GM23338 (cell line): ENCODE results near the gene TNNC1. TPM values are rescaled to one million over a fixed set of nuclear protein-coding genes. Genes with fewer than 3 reads are reported as not detected.

Experiments used
- ATAC-seq: fragments of 200-7000 bp; cut with Tn5 transposase; 3 replicates; pipeline ENCODE4 v1.9.1; 2020
- DNase-seq: peaks from one replicate; pipeline ENCODE4 v3.0.0-alpha.2; 2015; ENCODE audit warnings: low spot score
- H2AFZ ChIP-seq: fragments of 200-600 bp; sonication (generic); 2 replicates; pipeline ENCODE4 v1.8.0; 2016; ENCODE audit warnings: antibody characterized with exemption, mild to moderate bottlenecking, moderate library complexity
- H3F3A ChIP-seq: fragments of 200-600 bp; sonication (generic); replicated peaks from 2 replicates; pipeline ENCODE4 v1.8.0; 2017; ENCODE audit warnings: antibody characterized with exemption, mixed run types, low read depth
- H3K27ac ChIP-seq: fragments of 200-600 bp; sonication (generic); 2 replicates; pipeline ENCODE4 v1.6.1; 2016; ENCODE audit warnings: low read depth
- H3K27me3 ChIP-seq: fragments of 200-600 bp; sonication (generic); 2 replicates; pipeline ENCODE4 v1.8.0; 2016; ENCODE audit warnings: mild to moderate bottlenecking, mixed run types, moderate library complexity; ENCODE audit not compliant: insufficient read depth
- H3K36me3 ChIP-seq: fragments of 200-600 bp; sonication (generic); 2 replicates; pipeline ENCODE4 v1.8.0; 2016; ENCODE audit warnings: mild to moderate bottlenecking; ENCODE audit not compliant: insufficient read depth
- H3K4me1 ChIP-seq: fragments of 200-600 bp; sonication (generic); 2 replicates; pipeline ENCODE4 v1.8.0; 2016; ENCODE audit warnings: mild to moderate bottlenecking, moderate library complexity; ENCODE audit not compliant: insufficient read depth
- H3K4me2 ChIP-seq: fragments of 200-600 bp; sonication (generic); 2 replicates; pipeline ENCODE4 v1.7.1; 2017; ENCODE audit warnings: mixed run types
- H3K4me3 ChIP-seq: fragments of 200-600 bp; sonication (generic); 2 replicates; pipeline ENCODE4 v1.6.1; 2016; ENCODE audit warnings: mixed run types
- H3K79me2 ChIP-seq: fragments of 200-600 bp; sonication (generic); replicated peaks from 2 replicates; pipeline ENCODE4 v1.8.0; 2017; ENCODE audit warnings: mild to moderate bottlenecking; ENCODE audit not compliant: insufficient read depth
- H3K9me2 ChIP-seq: fragments of 200-600 bp; sonication (generic); 2 replicates; pipeline ENCODE4 v1.8.0; 2017; ENCODE audit not compliant: insufficient read depth
- H4K20me1 ChIP-seq: fragments of 200-600 bp; sonication (generic); replicated peaks from 2 replicates; pipeline ENCODE4 v1.8.0; 2017; ENCODE audit warnings: mild to moderate bottlenecking; ENCODE audit not compliant: insufficient read depth
- H3K27ac Mint-ChIP-seq: 2 replicates; pipeline ENCODE4 v1.8.0; 2020; ENCODE audit warnings: inconsistent platforms, mild to moderate bottlenecking, moderate library complexity, mixed read lengths
- H3K27me3 Mint-ChIP-seq: 3 replicates; pipeline ENCODE4 v1.8.0; 2022; ENCODE audit warnings: low read depth, mild to moderate bottlenecking, moderate library complexity, mixed read lengths, inconsistent platforms; ENCODE audit not compliant: insufficient read depth, poor library complexity
- H3K36me3 Mint-ChIP-seq: 3 replicates; pipeline ENCODE4 v1.8.0; 2021; ENCODE audit warnings: low read depth, mild to moderate bottlenecking, inconsistent platforms, moderate library complexity, mixed read lengths
- H3K4me1 Mint-ChIP-seq: 3 replicates; pipeline ENCODE4 v1.8.0; 2020; ENCODE audit warnings: mild to moderate bottlenecking, inconsistent platforms, mixed read lengths
- H3K4me3 Mint-ChIP-seq: 3 replicates; pipeline ENCODE4 v1.8.0; 2021; ENCODE audit warnings: moderate library complexity, mild to moderate bottlenecking, inconsistent platforms, mixed read lengths
- H3K9me3 Mint-ChIP-seq: 3 replicates; pipeline ENCODE4 v1.8.0; 2020; ENCODE audit warnings: moderate library complexity, mild to moderate bottlenecking, inconsistent platforms, mixed read lengths
- ETS1 ChIP-seq: IDR thresholded peaks from 2 replicates; pipeline ENCODE4 v1.6.1; 2016; ENCODE audit warnings: antibody characterized with exemption
- NANOG ChIP-seq: IDR thresholded peaks from 2 replicates; pipeline ENCODE4 v1.6.1; 2016; ENCODE audit warnings: antibody characterized with exemption, borderline replicate concordance
- STAT1 ChIP-seq: IDR thresholded peaks from one replicate; pipeline ENCODE4 v1.6.1; 2016; ENCODE audit warnings: antibody characterized with exemption; ENCODE audit not compliant: unreplicated experiment
- ZNF114 ChIP-seq: fragments of 250-450 bp; sonication (Bioruptor Pico); IDR thresholded peaks from 2 replicates; pipeline ENCODE4 v1.5.0; 2020; ENCODE audit warnings: mild to moderate bottlenecking, moderate library complexity
- ZNF331 ChIP-seq: fragments of 250-450 bp; sonication (Bioruptor Pico); IDR thresholded peaks from 2 replicates; pipeline ENCODE4 v1.5.0; 2020; ENCODE audit warnings: low read depth, mild to moderate bottlenecking, moderate library complexity
- polyA plus RNA-seq: library from polyadenylated mRNA; unstranded; fragments of >200 nt; fragmentation: Nextera tagmentation; extraction: Ambion mirVana; gene quantifications from 2 replicates; pipeline ENCODE4 v1.2.1, GENCODE V29; 2016
- total RNA-seq: library from RNA; depleted of rRNA; stranded (reverse); fragments of >200 nt; shearing (Covaris generic); gene quantifications from 2 replicates; pipeline ENCODE4 v1.2.3, GENCODE V29; 2014
- TF ChIP-seq, protein P1 (sequence below): fragments of 250-450 bp; sonication (Bioruptor Pico); IDR thresholded peaks from 2 replicates; pipeline ENCODE4 v1.5.0; 2020; ENCODE audit warnings: mild to moderate bottlenecking, moderate library complexity
- TF ChIP-seq, protein P2 (sequence below), 2 experiments: fragments of 200-600 bp in 1 of 2; sonication (generic) in 1 of 2; conservative IDR thresholded peaks; 2 replicates each; pipeline versions ENCODE4 v1.5.1 to v1.6.1; 2016 to 2017; ENCODE audit warnings: antibody characterized with exemption in 2 of 2, low read depth in 2 of 2, mild to moderate bottlenecking in 2 of 2, moderate library complexity in 1 of 2
- TF ChIP-seq, protein P3 (sequence below): IDR thresholded peaks from one replicate; pipeline ENCODE4 v1.6.1; 2018; ENCODE audit warnings: antibody characterized with exemption; ENCODE audit not compliant: unreplicated experiment

TNNC1 gene
- total and polyA plus RNA-seq, 2 experiments from 2014 or later = 6.5 to 6.9 TPM

- TF ChIP-seq, protein P1, sequence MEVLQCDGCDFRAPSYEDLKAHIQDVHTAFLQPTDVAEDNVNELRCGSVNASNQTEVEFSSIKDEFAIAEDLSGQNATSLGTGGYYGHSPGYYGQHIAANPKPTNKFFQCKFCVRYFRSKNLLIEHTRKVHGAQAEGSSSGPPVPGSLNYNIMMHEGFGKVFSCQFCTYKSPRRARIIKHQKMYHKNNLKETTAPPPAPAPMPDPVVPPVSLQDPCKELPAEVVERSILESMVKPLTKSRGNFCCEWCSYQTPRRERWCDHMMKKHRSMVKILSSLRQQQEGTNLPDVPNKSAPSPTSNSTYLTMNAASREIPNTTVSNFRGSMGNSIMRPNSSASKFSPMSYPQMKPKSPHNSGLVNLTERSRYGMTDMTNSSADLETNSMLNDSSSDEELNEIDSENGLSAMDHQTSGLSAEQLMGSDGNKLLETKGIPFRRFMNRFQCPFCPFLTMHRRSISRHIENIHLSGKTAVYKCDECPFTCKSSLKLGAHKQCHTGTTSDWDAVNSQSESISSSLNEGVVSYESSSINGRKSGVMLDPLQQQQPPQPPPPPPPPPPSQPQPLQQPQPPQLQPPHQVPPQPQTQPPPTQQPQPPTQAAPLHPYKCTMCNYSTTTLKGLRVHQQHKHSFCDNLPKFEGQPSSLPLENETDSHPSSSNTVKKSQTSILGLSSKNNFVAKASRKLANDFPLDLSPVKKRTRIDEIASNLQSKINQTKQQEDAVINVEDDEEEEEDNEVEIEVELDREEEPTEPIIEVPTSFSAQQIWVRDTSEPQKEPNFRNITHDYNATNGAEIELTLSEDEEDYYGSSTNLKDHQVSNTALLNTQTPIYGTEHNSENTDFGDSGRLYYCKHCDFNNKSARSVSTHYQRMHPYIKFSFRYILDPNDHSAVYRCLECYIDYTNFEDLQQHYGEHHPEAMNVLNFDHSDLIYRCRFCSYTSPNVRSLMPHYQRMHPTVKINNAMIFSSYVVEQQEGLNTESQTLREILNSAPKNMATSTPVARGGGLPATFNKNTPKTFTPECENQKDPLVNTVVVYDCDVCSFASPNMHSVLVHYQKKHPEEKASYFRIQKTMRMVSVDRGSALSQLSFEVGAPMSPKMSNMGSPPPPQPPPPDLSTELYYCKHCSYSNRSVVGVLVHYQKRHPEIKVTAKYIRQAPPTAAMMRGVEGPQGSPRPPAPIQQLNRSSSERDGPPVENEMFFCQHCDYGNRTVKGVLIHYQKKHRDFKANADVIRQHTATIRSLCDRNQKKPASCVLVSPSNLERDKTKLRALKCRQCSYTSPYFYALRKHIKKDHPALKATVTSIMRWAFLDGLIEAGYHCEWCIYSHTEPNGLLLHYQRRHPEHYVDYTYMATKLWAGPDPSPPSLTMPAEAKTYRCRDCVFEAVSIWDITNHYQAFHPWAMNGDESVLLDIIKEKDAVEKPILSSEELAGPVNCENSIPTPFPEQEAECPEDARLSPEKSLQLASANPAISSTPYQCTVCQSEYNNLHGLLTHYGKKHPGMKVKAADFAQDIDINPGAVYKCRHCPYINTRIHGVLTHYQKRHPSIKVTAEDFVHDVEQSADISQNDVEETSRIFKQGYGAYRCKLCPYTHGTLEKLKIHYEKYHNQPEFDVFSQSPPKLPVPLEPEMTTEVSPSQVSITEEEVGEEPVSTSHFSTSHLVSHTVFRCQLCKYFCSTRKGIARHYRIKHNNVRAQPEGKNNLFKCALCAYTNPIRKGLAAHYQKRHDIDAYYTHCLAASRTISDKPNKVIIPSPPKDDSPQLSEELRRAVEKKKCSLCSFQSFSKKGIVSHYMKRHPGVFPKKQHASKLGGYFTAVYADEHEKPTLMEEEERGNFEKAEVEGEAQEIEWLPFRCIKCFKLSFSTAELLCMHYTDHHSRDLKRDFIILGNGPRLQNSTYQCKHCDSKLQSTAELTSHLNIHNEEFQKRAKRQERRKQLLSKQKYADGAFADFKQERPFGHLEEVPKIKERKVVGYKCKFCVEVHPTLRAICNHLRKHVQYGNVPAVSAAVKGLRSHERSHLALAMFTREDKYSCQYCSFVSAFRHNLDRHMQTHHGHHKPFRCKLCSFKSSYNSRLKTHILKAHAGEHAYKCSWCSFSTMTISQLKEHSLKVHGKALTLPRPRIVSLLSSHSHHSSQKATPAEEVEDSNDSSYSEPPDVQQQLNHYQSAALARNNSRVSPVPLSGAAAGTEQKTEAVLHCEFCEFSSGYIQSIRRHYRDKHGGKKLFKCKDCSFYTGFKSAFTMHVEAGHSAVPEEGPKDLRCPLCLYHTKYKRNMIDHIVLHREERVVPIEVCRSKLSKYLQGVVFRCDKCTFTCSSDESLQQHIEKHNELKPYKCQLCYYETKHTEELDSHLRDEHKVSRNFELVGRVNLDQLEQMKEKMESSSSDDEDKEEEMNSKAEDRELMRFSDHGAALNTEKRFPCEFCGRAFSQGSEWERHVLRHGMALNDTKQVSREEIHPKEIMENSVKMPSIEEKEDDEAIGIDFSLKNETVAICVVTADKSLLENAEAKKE (CRISPR knock-in tag) = no peak
- TF ChIP-seq, protein P2, sequence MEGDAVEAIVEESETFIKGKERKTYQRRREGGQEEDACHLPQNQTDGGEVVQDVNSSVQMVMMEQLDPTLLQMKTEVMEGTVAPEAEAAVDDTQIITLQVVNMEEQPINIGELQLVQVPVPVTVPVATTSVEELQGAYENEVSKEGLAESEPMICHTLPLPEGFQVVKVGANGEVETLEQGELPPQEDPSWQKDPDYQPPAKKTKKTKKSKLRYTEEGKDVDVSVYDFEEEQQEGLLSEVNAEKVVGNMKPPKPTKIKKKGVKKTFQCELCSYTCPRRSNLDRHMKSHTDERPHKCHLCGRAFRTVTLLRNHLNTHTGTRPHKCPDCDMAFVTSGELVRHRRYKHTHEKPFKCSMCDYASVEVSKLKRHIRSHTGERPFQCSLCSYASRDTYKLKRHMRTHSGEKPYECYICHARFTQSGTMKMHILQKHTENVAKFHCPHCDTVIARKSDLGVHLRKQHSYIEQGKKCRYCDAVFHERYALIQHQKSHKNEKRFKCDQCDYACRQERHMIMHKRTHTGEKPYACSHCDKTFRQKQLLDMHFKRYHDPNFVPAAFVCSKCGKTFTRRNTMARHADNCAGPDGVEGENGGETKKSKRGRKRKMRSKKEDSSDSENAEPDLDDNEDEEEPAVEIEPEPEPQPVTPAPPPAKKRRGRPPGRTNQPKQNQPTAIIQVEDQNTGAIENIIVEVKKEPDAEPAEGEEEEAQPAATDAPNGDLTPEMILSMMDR (conservative IDR thresholded peaks at IDR 0.05; ENCODE audit: low read depth in 2 of 2) = no peak
- no peak for TF ChIP-seq NANOG
- TF ChIP-seq ZNF114 = no peak
Measured at GRCh38 chr3:52490035-52490938, 36.4 kb upstream of the TNNC1 start (continued).

DNA sequence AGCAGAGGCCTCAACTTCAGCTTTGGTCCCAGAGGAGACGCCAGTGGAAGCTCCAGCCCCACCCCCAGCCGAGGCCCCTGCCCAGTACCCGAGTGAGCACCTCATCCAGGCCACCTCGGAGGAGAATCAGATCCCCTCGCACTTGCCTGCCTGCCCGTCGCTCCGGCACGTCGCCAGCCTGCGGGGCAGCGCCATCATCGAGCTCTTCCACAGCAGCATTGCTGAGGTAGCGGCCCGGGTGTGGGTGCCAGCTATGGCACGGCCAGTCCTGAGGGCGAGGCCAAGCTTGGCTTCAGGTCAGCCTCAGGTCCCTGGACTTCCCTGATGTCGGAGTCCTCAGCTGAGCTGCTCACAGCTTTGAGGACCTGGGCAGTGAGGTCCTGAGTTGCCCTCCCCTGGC is 35.6 kb upstream of the TNNC1 start:
- no peaks in the 10 kb centered on the region for H3K9me2 ChIP-seq
- no peaks in the 10 kb centered on the region for H3K9me3 Mint-ChIP-seq
- peaks cover 16% of the 10 kb centered on the region for H3K27me3 Mint-ChIP-seq
- no peak overlapping the region for H3K27ac Mint-ChIP-seq
- H3F3A ChIP-seq = no peaks in the 10 kb centered on the region
- H3K4me1 ChIP-seq = no peaks in the 10 kb centered on the region
- H4K20me1 ChIP-seq = no peaks in the 10 kb centered on the region
- no peak overlapping the region for H3K27ac ChIP-seq
- H3K4me1 Mint-ChIP-seq = peaks cover 6% of the 10 kb centered on the region; the same call in 2 of the 3 replicates
- H3K4me2 ChIP-seq = no peak overlapping the region
- no peak overlapping the region for H3K4me3 Mint-ChIP-seq
- H3K36me3 Mint-ChIP-seq = peaks cover 48% of the 10 kb centered on the region
- H3K36me3 ChIP-seq = 0 out of 2 replicates have a peak, but pooled peaks cover 4% of the 10 kb centered on the region
- ATAC-seq (no peak), DNase-seq (no peak)
- no peaks in the 10 kb centered on the region for H3K79me2 ChIP-seq
- H3K4me3 ChIP-seq = no peak overlapping the region
- TF ChIP-seq ETS1 (no peak), STAT1 (no peak), ZNF331 (CRISPR knock-in tag) (no peak), ZNF114 (no peak)
- TF ChIP-seq, protein P3, sequence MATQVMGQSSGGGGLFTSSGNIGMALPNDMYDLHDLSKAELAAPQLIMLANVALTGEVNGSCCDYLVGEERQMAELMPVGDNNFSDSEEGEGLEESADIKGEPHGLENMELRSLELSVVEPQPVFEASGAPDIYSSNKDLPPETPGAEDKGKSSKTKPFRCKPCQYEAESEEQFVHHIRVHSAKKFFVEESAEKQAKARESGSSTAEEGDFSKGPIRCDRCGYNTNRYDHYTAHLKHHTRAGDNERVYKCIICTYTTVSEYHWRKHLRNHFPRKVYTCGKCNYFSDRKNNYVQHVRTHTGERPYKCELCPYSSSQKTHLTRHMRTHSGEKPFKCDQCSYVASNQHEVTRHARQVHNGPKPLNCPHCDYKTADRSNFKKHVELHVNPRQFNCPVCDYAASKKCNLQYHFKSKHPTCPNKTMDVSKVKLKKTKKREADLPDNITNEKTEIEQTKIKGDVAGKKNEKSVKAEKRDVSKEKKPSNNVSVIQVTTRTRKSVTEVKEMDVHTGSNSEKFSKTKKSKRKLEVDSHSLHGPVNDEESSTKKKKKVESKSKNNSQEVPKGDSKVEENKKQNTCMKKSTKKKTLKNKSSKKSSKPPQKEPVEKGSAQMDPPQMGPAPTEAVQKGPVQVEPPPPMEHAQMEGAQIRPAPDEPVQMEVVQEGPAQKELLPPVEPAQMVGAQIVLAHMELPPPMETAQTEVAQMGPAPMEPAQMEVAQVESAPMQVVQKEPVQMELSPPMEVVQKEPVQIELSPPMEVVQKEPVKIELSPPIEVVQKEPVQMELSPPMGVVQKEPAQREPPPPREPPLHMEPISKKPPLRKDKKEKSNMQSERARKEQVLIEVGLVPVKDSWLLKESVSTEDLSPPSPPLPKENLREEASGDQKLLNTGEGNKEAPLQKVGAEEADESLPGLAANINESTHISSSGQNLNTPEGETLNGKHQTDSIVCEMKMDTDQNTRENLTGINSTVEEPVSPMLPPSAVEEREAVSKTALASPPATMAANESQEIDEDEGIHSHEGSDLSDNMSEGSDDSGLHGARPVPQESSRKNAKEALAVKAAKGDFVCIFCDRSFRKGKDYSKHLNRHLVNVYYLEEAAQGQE = no peak
- H2AFZ ChIP-seq = no peak overlapping the region
- no peaks in the 10 kb centered on the region for H3K27me3 ChIP-seq
